Measurements from ENCODE around the gene NDUFA7.

- TF ChIP-seq USF2 (IDR thresholded peaks at IDR 0.05) (no peak), CTCF (IDR thresholded peaks at IDR 0.05) (no peak), RNF2 (IDR thresholded peaks at IDR 0.05; ENCODE audit: borderline replicate concordance, low read depth) (no peak), TP53 (CRISPR knock-in tag; IDR thresholded peaks at IDR 0.05) (no peak), E2F6 (IDR thresholded peaks at IDR 0.05; ENCODE audit: borderline replicate concordance, low read depth) (no peak), REST (IDR thresholded peaks at IDR 0.05) (no peak), CHD4 (IDR thresholded peaks at IDR 0.05; ENCODE audit: borderline replicate concordance) (no peak), RAD21 (conservative IDR thresholded peaks at IDR 0.05 in 1 of 2, IDR thresholded peaks at IDR 0.05 in 1 of 2) (no peak), POLR2A (IDR thresholded peaks at IDR 0.05; ENCODE audit: low read length) (no peak), HOXA7 (CRISPR knock-in tag; IDR thresholded peaks at IDR 0.05) (no peak)
Observed at GRCh38 chr19:8360196-8360595, 39.0 kb upstream of the NDUFA7 start.

Data from A549 (cell line).